HUES6 (cell line): ENCODE results near the gene CNTN2.

Experiments
- H3K27ac ChIP-seq: 2 replicates; pipeline ENCODE4 v1.7.0; 2013; ENCODE audit warnings: low read depth, mild to moderate bottlenecking, low read length, inconsistent platforms
- H3K27me3 ChIP-seq: 2 replicates; pipeline ENCODE4 v1.6.1; 2013; ENCODE audit warnings: low read length; ENCODE audit not compliant: control insufficient read depth, insufficient read depth
- H3K36me3 ChIP-seq: 2 replicates; pipeline ENCODE4 v1.6.1; 2013; ENCODE audit warnings: low read length; ENCODE audit not compliant: control insufficient read depth, insufficient read depth
- H3K4me1 ChIP-seq: 2 replicates; pipeline ENCODE4 v1.6.1; 2013; ENCODE audit warnings: low read length; ENCODE audit not compliant: control insufficient read depth, insufficient read depth
- H3K4me3 ChIP-seq: 2 replicates; pipeline ENCODE4 v1.5.1; 2013; ENCODE audit warnings: low read depth, low read length
- H3K9ac ChIP-seq: one replicate; pipeline ENCODE4 v1.6.1; 2013; ENCODE audit warnings: mild to moderate bottlenecking, low read length
- H3K9me3 ChIP-seq: 2 replicates; pipeline ENCODE4 v1.6.1; 2013; ENCODE audit warnings: low read depth, low read length; ENCODE audit not compliant: control insufficient read depth, insufficient read depth

The CNTN2 gene

GRCh38 chr1:205009670-205010069 lies 33.3 kb upstream of the CNTN2 start:
- Histone ChIP-seq H3K9me3 (no peaks in the 10 kb centered on the region), H3K4me3 (no peak overlapping the region), H3K4me1 (peaks cover 28% of the 10 kb centered on the region), H3K9ac (no peak overlapping the region), H3K27ac (no peak overlapping the region), H3K36me3 (no peaks in the 10 kb centered on the region), H3K27me3 (peaks cover 49% of the 10 kb centered on the region; the same call in 1 of the 2 replicates)

DNA sequence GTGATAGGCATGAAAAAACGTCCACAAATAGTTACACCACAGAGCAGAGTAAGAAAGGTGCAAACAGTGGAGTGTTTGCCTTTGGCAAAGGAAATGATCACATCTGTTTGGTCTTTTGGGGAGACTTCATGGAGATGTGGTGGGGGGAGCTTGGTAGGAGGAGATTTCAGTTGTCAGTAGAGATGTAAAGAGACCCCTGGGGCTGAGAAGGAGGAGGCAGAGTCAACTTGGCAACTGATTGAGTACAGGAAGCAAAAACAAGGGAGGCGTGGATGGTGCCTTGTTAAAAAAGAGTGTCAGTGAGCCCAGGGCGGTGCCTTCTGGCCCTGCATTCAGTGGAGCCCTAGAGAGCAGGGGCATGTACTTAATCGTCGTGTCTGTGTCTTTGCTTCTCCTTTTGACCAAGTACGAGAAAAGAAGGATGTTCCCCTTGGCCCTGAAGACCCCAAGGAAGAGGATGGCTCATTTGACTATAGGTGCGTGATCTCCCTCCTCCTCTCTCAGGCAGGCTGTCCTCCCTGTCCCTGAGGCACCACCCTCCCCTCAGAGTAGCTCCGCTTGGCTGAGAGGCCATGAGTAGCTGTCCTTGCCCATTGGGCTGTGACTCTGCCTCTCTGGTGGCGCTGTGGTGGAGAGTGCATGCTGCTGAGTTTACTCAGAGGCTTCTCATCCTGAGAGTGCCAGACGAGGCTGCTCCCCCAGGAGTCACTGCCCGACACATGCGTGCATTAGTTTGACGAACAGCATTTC lies 30.4 kb upstream of the CNTN2 start:
- Histone ChIP-seq H3K36me3 (no peaks in the 10 kb centered on the region), H3K9ac (no peak overlapping the region), H3K9me3 (no peaks in the 10 kb centered on the region), H3K4me1 (peaks cover 28% of the 10 kb centered on the region), H3K27me3 (peaks cover 28% of the 10 kb centered on the region; the same call in 1 of the 2 replicates), H3K4me3 (no peak overlapping the region), H3K27ac (no peak overlapping the region)

- H3K36me3 ChIP-seq: no peaks in the 10 kb centered on the region
- H3K27ac ChIP-seq: no peak overlapping the region
- H3K9me3 ChIP-seq: no peaks in the 10 kb centered on the region
- no peak overlapping the region for H3K9ac ChIP-seq
- peaks cover 27% of the 10 kb centered on the region; the same call in 1 of the 2 replicates for H3K27me3 ChIP-seq
- H3K4me3 ChIP-seq: no peak overlapping the region
- H3K4me1 ChIP-seq: peaks cover 28% of the 10 kb centered on the region
Measured at GRCh38 chr1:205013683-205014367, 29.2 kb upstream of the CNTN2 start.

DNA sequence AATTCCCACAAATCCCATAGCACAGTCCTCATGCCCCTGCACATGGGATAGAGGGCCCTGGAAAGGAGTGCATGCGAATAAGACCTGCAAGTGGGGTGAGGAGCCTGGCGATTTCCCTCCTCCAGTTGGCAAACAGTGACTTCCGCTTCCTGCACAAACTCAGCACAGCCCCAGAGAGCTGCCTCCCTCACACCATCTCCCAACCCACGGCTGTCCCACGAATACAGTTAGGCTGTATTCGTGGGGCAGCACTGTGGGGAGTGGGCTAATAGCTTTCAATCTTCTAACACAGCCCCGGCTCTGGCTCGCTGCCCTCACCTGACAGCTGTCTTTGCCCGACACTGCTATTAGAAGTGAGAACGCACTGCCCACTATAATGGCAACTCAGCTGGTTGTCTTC lies 28.2 kb upstream of the CNTN2 start:
- Histone ChIP-seq H3K9ac (no peak overlapping the region), H3K27me3 (peaks cover 36% of the 10 kb centered on the region), H3K4me3 (no peak overlapping the region), H3K4me1 (peaks cover 28% of the 10 kb centered on the region), H3K9me3 (no peaks in the 10 kb centered on the region), H3K36me3 (no peaks in the 10 kb centered on the region), H3K27ac (no peak overlapping the region)

GRCh38 chr1:205015241-205015640 lies 27.8 kb upstream of the CNTN2 start:
- Histone ChIP-seq H3K36me3 (no peaks in the 10 kb centered on the region), H3K4me1 (peaks cover 28% of the 10 kb centered on the region), H3K9ac (no peak overlapping the region), H3K4me3 (no peak overlapping the region), H3K27me3 (peaks cover 40% of the 10 kb centered on the region), H3K27ac (no peak overlapping the region), H3K9me3 (no peaks in the 10 kb centered on the region)

GRCh38 chr1:205016075-205016474 lies 26.9 kb upstream of the CNTN2 start:
- Histone ChIP-seq H3K4me1 (peaks cover 28% of the 10 kb centered on the region), H3K4me3 (no peak overlapping the region), H3K36me3 (no peaks in the 10 kb centered on the region), H3K27me3 (peaks cover 49% of the 10 kb centered on the region), H3K27ac (no peak overlapping the region), H3K9me3 (no peaks in the 10 kb centered on the region), H3K9ac (no peak overlapping the region)

GRCh38 chr1:205016584-205016983 lies 26.4 kb upstream of the CNTN2 start:
- H3K9ac ChIP-seq: no peak overlapping the region
- H3K27ac ChIP-seq: no peak overlapping the region
- H3K4me3 ChIP-seq: no peak overlapping the region
- no peaks in the 10 kb centered on the region for H3K36me3 ChIP-seq
- H3K27me3 ChIP-seq: peaks cover 50% of the 10 kb centered on the region
- H3K9me3 ChIP-seq: no peaks in the 10 kb centered on the region
- H3K4me1 ChIP-seq: peaks cover 28% of the 10 kb centered on the region

GRCh38 chr1:205017001-205017400 lies 26.0 kb upstream of the CNTN2 start:
- no peaks in the 10 kb centered on the region for H3K36me3 ChIP-seq
- no peak overlapping the region for H3K9ac ChIP-seq
- no peak overlapping the region for H3K4me3 ChIP-seq
- peaks cover 27% of the 10 kb centered on the region for H3K4me1 ChIP-seq
- no peaks in the 10 kb centered on the region for H3K9me3 ChIP-seq
- peaks cover 55% of the 10 kb centered on the region for H3K27me3 ChIP-seq
- H3K27ac ChIP-seq: no peak overlapping the region

- H3K27ac ChIP-seq: no peak overlapping the region
- no peak overlapping the region for H3K4me3 ChIP-seq
- H3K27me3 ChIP-seq: peaks cover 56% of the 10 kb centered on the region
Measured at GRCh38 chr1:205017766-205018165, 25.2 kb upstream of the CNTN2 start.

DNA sequence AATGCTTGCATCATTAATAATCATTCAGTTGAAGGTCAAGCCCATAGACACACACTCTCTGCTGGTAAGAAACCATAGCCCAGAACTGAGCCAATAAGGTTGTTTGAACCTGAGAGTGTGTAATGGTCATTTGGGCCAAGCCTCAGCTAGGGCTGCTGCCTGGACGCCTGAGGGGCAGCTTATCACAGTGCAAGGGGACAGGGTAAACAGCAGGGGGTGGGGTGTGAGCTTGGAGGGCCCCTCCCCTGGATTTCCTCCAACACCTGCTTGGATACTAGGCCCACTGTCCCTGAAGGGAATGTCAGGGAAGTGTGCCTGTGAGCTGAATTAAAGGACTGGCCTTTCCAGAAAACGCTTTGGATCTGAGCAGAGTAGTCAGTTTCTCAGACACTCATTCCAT lies 24.6 kb upstream of the CNTN2 start:
- no peak overlapping the region for H3K27ac ChIP-seq
- H3K36me3 ChIP-seq: no peaks in the 10 kb centered on the region
- H3K4me3 ChIP-seq: no peak overlapping the region
- H3K9me3 ChIP-seq: no peaks in the 10 kb centered on the region
- H3K27me3 ChIP-seq: peaks cover 56% of the 10 kb centered on the region
- peaks cover 13% of the 10 kb centered on the region for H3K4me1 ChIP-seq
- H3K9ac ChIP-seq: no peak overlapping the region

More at GRCh38 chr1:205017766-205018165, 25.2 kb upstream of the CNTN2 start:
- Histone ChIP-seq H3K4me1 (peaks cover 19% of the 10 kb centered on the region), H3K36me3 (no peaks in the 10 kb centered on the region), H3K9ac (no peak overlapping the region), H3K9me3 (no peaks in the 10 kb centered on the region)

DNA sequence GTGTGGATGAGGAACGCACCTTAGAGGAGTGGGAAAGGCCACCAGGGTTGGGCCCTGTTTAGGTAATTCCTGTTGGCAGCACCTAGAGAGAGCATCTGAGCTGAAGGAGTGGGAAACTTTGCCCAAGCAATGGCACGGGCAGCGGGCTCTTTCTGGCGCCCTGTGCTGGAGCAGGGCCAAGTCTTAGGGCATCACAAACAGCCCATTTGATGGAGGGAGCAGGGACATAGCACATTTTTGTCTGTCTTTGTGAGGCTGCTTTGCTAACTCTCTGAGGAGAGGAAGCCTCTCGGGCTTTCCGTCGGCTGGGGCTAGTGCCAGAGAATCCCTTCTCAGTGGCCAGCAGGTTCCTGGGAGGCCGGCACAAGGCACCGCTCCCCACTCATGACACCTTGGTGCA lies 22.5 kb upstream of the CNTN2 start:
- Histone ChIP-seq H3K36me3 (no peaks in the 10 kb centered on the region), H3K4me1 (no peaks in the 10 kb centered on the region), H3K9ac (no peak overlapping the region), H3K27ac (no peak overlapping the region), H3K4me3 (no peak overlapping the region), H3K9me3 (no peaks in the 10 kb centered on the region), H3K27me3 (peaks cover 70% of the 10 kb centered on the region)
